Measurements from ENCODE around the gene CNTNAP2.

- TF ChIP-seq POLR2A (IDR thresholded peaks at IDR 0.05) (no peak), CTCF (IDR thresholded peaks at IDR 0.05) (no peak)
These were observed 2320.0 kb downstream of the CNTNAP2 start for GRCh38 chr7:148436571-148436970.
